ENCODE measurements around the gene JARID2.

Gene JARID2

GRCh38 chr6:15505463-15505918 lies 259.6 kb downstream of the JARID2 start:
- H3K36me3 ChIP-seq (ENCODE audit: control insufficient read depth, insufficient read depth, low read length): peaks cover 75% of the 10 kb centered on the region

DNA sequence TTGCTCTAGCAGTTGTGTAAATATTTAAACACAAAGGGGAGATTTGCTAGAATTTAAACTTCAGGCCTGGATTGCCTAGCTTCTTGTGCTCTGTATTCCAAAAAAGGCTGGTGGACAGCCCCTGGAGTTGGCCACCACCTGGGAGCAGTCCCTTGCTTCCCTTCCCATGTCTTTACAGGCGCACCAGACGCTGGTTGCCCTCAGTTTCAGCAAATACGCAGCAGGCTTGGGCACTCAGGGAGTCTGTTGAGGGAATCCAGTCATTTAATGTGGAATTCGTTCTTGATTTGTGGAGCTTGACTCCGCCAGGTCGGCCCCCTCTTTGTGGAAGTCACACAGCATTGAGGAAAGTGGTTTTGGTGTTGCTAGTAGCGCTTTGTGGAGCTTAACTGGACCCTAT lies 260.2 kb downstream of the JARID2 start:
- Histone ChIP-seq H3K4me3 (ENCODE audit: insufficient read depth, low read depth, low read length, poor library complexity, severe bottlenecking) (no peak overlapping the region), H3K36me3 (ENCODE audit: control insufficient read depth, insufficient read depth, low read length) (peaks cover 75% of the 10 kb centered on the region), H3K4me1 (ENCODE audit: control insufficient read depth, insufficient read depth, low read length, poor library complexity, severe bottlenecking) (no peaks in the 10 kb centered on the region), H3K27ac (ENCODE audit: insufficient read depth, low read length, poor library complexity, severe bottlenecking) (no peak overlapping the region), H3K9me3 (ENCODE audit: control insufficient read depth, low read length) (no peaks in the 10 kb centered on the region), H3K27me3 (replicated peaks; ENCODE audit: control insufficient read depth, insufficient read depth, low read length, poor library complexity, severe bottlenecking) (no peaks in the 10 kb centered on the region)
- no peak for DNase-seq

More at GRCh38 chr6:15505463-15505918, 259.6 kb downstream of the JARID2 start:
- H3K27ac ChIP-seq (ENCODE audit: insufficient read depth, low read length, poor library complexity, severe bottlenecking): no peak overlapping the region
- no peaks in the 10 kb centered on the region for H3K27me3 ChIP-seq (replicated peaks; ENCODE audit: control insufficient read depth, insufficient read depth, low read length, poor library complexity, severe bottlenecking)
- H3K9me3 ChIP-seq (ENCODE audit: control insufficient read depth, low read length): no peaks in the 10 kb centered on the region
- H3K4me1 ChIP-seq (ENCODE audit: control insufficient read depth, insufficient read depth, low read length, poor library complexity, severe bottlenecking): no peaks in the 10 kb centered on the region
- DNase-seq: no peak
- H3K4me3 ChIP-seq (ENCODE audit: insufficient read depth, low read depth, low read length, poor library complexity, severe bottlenecking): no peak overlapping the region

- Histone ChIP-seq H3K27ac (ENCODE audit: insufficient read depth, low read length, poor library complexity, severe bottlenecking) (no peak overlapping the region), H3K4me3 (ENCODE audit: insufficient read depth, low read depth, low read length, poor library complexity, severe bottlenecking) (no peak overlapping the region), H3K27me3 (replicated peaks; ENCODE audit: control insufficient read depth, insufficient read depth, low read length, poor library complexity, severe bottlenecking) (no peaks in the 10 kb centered on the region), H3K9me3 (ENCODE audit: control insufficient read depth, low read length) (no peaks in the 10 kb centered on the region), H3K4me1 (ENCODE audit: control insufficient read depth, insufficient read depth, low read length, poor library complexity, severe bottlenecking) (no peaks in the 10 kb centered on the region), H3K36me3 (ENCODE audit: control insufficient read depth, insufficient read depth, low read length) (peaks cover 76% of the 10 kb centered on the region)
- DNase-seq: no peak
Observed at GRCh38 chr6:15507221-15507620, 261.4 kb downstream of the JARID2 start.

GRCh38 chr6:15507746-15508145 lies 261.9 kb downstream of the JARID2 start:
- Histone ChIP-seq H3K9me3 (ENCODE audit: control insufficient read depth, low read length) (no peaks in the 10 kb centered on the region), H3K36me3 (ENCODE audit: control insufficient read depth, insufficient read depth, low read length) (peaks cover 75% of the 10 kb centered on the region), H3K27me3 (replicated peaks; ENCODE audit: control insufficient read depth, insufficient read depth, low read length, poor library complexity, severe bottlenecking) (no peaks in the 10 kb centered on the region), H3K27ac (ENCODE audit: insufficient read depth, low read length, poor library complexity, severe bottlenecking) (no peak overlapping the region), H3K4me1 (ENCODE audit: control insufficient read depth, insufficient read depth, low read length, poor library complexity, severe bottlenecking) (no peaks in the 10 kb centered on the region), H3K4me3 (ENCODE audit: insufficient read depth, low read depth, low read length, poor library complexity, severe bottlenecking) (no peak overlapping the region)
- no peak for DNase-seq

- no peaks in the 10 kb centered on the region for H3K9me3 ChIP-seq (ENCODE audit: control insufficient read depth, low read length)
- no peak for DNase-seq
- H3K4me3 ChIP-seq (ENCODE audit: insufficient read depth, low read depth, low read length, poor library complexity, severe bottlenecking): no peak overlapping the region
- H3K36me3 ChIP-seq (ENCODE audit: control insufficient read depth, insufficient read depth, low read length): peaks cover 71% of the 10 kb centered on the region
- no peaks in the 10 kb centered on the region for H3K4me1 ChIP-seq (ENCODE audit: control insufficient read depth, insufficient read depth, low read length, poor library complexity, severe bottlenecking)
- H3K27me3 ChIP-seq (replicated peaks; ENCODE audit: control insufficient read depth, insufficient read depth, low read length, poor library complexity, severe bottlenecking): no peaks in the 10 kb centered on the region
- H3K27ac ChIP-seq (ENCODE audit: insufficient read depth, low read length, poor library complexity, severe bottlenecking): no peak overlapping the region
Observed at GRCh38 chr6:15508441-15508871, 262.6 kb downstream of the JARID2 start.

DNA sequence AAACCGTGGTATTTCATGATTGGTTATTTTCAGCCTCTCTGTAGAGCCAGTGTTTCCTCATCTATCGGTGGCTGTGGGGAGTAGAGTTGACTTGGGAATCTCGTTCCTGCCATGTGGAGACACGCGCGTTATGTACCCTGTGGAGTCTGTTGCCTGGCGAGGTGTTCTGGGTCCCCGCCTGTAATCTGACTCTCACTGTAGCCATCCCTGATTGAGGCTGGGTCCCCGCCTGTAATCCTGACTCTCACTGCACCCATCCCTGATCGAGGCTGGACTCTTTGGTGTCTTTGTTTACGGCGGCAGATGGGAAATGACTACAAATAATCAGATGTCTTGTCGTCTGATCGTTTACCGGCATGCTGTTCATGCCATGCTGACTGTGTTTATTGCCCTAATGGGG lies 263.1 kb downstream of the JARID2 start:
- Histone ChIP-seq H3K9me3 (ENCODE audit: control insufficient read depth, low read length) (no peaks in the 10 kb centered on the region), H3K27ac (ENCODE audit: insufficient read depth, low read length, poor library complexity, severe bottlenecking) (no peak overlapping the region), H3K4me3 (ENCODE audit: insufficient read depth, low read depth, low read length, poor library complexity, severe bottlenecking) (no peak overlapping the region), H3K27me3 (replicated peaks; ENCODE audit: control insufficient read depth, insufficient read depth, low read length, poor library complexity, severe bottlenecking) (no peaks in the 10 kb centered on the region), H3K4me1 (ENCODE audit: control insufficient read depth, insufficient read depth, low read length, poor library complexity, severe bottlenecking) (no peaks in the 10 kb centered on the region), H3K36me3 (ENCODE audit: control insufficient read depth, insufficient read depth, low read length) (peaks cover 74% of the 10 kb centered on the region)
- DNase-seq: no peak

DNA sequence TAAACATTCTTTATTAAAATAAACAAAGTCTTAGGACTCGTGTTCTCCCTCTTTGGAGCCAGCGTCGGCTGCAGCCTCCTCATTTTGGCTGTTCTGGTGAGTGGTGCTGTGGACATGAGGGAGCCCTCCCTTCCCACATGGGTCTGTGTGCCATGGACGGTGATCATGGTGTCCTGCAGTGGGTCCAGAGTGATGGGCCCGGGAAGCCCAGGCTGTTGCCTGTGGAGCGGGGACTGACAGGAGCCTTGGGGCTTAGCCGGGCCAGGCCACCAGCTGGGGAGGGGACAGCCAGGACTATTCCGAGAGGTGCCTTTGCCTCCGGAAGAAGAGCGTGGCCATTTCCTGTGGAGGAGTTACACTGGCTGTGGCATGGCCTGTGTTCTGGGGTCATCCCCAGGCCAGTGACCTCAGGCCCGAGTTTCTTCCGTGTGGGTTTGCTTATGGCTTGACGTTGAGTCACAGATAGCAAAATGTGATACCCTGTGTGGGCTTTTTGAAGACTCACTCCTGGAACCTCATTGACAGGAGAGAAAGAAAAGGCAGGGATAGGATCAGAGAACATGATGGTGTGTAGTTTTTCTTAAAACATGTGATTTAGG lies 263.6 kb downstream of the JARID2 start:
- Histone ChIP-seq H3K27me3 (replicated peaks; ENCODE audit: control insufficient read depth, insufficient read depth, low read length, poor library complexity, severe bottlenecking) (no peaks in the 10 kb centered on the region), H3K4me3 (ENCODE audit: insufficient read depth, low read depth, low read length, poor library complexity, severe bottlenecking) (no peak overlapping the region), H3K9me3 (ENCODE audit: control insufficient read depth, low read length) (no peaks in the 10 kb centered on the region), H3K27ac (ENCODE audit: insufficient read depth, low read length, poor library complexity, severe bottlenecking) (no peak overlapping the region), H3K4me1 (ENCODE audit: control insufficient read depth, insufficient read depth, low read length, poor library complexity, severe bottlenecking) (no peaks in the 10 kb centered on the region), H3K36me3 (ENCODE audit: control insufficient read depth, insufficient read depth, low read length) (peaks cover 74% of the 10 kb centered on the region)
- DNase-seq: no peak

DNA sequence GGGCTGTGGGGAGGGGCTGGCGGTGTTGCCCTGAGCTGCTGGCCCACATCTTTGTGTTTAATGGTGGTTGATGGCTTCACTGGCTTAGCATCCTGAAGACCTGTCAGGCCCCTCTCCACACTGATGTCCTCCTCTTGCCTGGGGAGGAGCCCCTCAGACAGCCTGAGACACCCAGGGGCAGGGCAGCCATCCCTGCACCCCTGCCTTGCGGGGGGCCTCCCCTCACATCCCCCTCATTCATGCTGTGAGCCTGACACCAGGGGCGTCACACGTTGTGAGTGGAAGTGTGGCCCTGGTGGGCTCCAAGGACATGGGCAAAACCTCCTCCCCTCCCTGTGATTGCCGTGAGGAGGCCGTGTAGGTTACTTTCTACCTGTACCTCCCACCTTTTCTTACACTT lies 264.3 kb downstream of the JARID2 start:
- Histone ChIP-seq H3K4me1 (ENCODE audit: control insufficient read depth, insufficient read depth, low read length, poor library complexity, severe bottlenecking) (no peaks in the 10 kb centered on the region), H3K36me3 (ENCODE audit: control insufficient read depth, insufficient read depth, low read length) (peaks cover 76% of the 10 kb centered on the region), H3K4me3 (ENCODE audit: insufficient read depth, low read depth, low read length, poor library complexity, severe bottlenecking) (no peak overlapping the region), H3K9me3 (ENCODE audit: control insufficient read depth, low read length) (no peaks in the 10 kb centered on the region), H3K27me3 (replicated peaks; ENCODE audit: control insufficient read depth, insufficient read depth, low read length, poor library complexity, severe bottlenecking) (no peaks in the 10 kb centered on the region), H3K27ac (ENCODE audit: insufficient read depth, low read length, poor library complexity, severe bottlenecking) (no peak overlapping the region)
- no peak for DNase-seq

GRCh38 chr6:15510536-15511247 lies 264.8 kb downstream of the JARID2 start:
- no peak overlapping the region for H3K4me3 ChIP-seq (ENCODE audit: insufficient read depth, low read depth, low read length, poor library complexity, severe bottlenecking)
- no peaks in the 10 kb centered on the region for H3K4me1 ChIP-seq (ENCODE audit: control insufficient read depth, insufficient read depth, low read length, poor library complexity, severe bottlenecking)
- H3K9me3 ChIP-seq (ENCODE audit: control insufficient read depth, low read length): no peaks in the 10 kb centered on the region
- DNase-seq: no peak
- H3K36me3 ChIP-seq (ENCODE audit: control insufficient read depth, insufficient read depth, low read length): peaks cover 72% of the 10 kb centered on the region
- H3K27me3 ChIP-seq (replicated peaks; ENCODE audit: control insufficient read depth, insufficient read depth, low read length, poor library complexity, severe bottlenecking): no peaks in the 10 kb centered on the region
- H3K27ac ChIP-seq (ENCODE audit: insufficient read depth, low read length, poor library complexity, severe bottlenecking): no peak overlapping the region

GRCh38 chr6:15511248-15512125 lies 265.6 kb downstream of the JARID2 start:
- no peak overlapping the region for H3K4me3 ChIP-seq (ENCODE audit: insufficient read depth, low read depth, low read length, poor library complexity, severe bottlenecking)
- no peaks in the 10 kb centered on the region for H3K9me3 ChIP-seq (ENCODE audit: control insufficient read depth, low read length)
- no peaks in the 10 kb centered on the region for H3K4me1 ChIP-seq (ENCODE audit: control insufficient read depth, insufficient read depth, low read length, poor library complexity, severe bottlenecking)
- no peaks in the 10 kb centered on the region for H3K27me3 ChIP-seq (replicated peaks; ENCODE audit: control insufficient read depth, insufficient read depth, low read length, poor library complexity, severe bottlenecking)
- peaks cover 72% of the 10 kb centered on the region for H3K36me3 ChIP-seq (ENCODE audit: control insufficient read depth, insufficient read depth, low read length)
- DNase-seq: no peak
- H3K27ac ChIP-seq (ENCODE audit: insufficient read depth, low read length, poor library complexity, severe bottlenecking): no peak overlapping the region

Measured in effector memory CD4-positive, alpha-beta T cell (primary cell).